Neural cell (in vitro differentiated cells): Measurements from ENCODE around the gene IKZF1.

Experiments
- EP300 ChIP-seq: fragments of 450-650 bp; conservative IDR thresholded peaks from 2 replicates; pipeline ENCODE4 v1.6.1; 2014; ENCODE audit warnings: antibody characterized with exemption, mild to moderate bottlenecking, moderate library complexity; ENCODE audit not compliant: poor library complexity, severe bottlenecking
- POLR2AphosphoS5 ChIP-seq: IDR thresholded peaks from 2 replicates; pipeline ENCODE4 v1.6.1; 2012
- TAF1 ChIP-seq: IDR thresholded peaks from 2 replicates; pipeline ENCODE4 v1.6.1; 2012; ENCODE audit warnings: low read depth
- TF ChIP-seq, protein P1 (sequence below): fragments of 450-650 bp; IDR thresholded peaks from 2 replicates; pipeline ENCODE4 v1.5.1; 2014; ENCODE audit warnings: antibody characterized with exemption, mild to moderate bottlenecking, moderate library complexity; ENCODE audit not compliant: poor library complexity, severe bottlenecking

DNA sequence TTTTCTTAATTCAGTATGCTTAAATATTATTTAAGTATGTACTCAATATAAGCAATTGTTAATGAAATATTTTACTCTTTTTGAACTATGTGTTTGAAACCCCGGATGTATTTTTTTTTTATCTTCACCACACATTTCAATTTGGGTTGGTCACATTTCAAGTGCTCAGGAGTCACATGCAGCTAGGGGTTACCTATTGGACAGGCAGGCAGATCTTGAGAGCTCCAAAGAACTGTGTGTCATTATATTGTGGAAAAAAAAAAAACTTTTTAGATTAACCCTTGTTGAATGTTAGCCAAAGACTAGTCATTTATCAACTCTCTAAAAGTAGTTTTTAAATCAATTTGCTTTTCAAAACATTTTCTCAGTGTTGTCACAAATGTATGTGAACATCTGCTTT lies 37.2 kb downstream of the IKZF1 start:
- no peak for TF ChIP-seq EP300
- no peak for TF ChIP-seq TAF1
- TF ChIP-seq, protein P1, sequence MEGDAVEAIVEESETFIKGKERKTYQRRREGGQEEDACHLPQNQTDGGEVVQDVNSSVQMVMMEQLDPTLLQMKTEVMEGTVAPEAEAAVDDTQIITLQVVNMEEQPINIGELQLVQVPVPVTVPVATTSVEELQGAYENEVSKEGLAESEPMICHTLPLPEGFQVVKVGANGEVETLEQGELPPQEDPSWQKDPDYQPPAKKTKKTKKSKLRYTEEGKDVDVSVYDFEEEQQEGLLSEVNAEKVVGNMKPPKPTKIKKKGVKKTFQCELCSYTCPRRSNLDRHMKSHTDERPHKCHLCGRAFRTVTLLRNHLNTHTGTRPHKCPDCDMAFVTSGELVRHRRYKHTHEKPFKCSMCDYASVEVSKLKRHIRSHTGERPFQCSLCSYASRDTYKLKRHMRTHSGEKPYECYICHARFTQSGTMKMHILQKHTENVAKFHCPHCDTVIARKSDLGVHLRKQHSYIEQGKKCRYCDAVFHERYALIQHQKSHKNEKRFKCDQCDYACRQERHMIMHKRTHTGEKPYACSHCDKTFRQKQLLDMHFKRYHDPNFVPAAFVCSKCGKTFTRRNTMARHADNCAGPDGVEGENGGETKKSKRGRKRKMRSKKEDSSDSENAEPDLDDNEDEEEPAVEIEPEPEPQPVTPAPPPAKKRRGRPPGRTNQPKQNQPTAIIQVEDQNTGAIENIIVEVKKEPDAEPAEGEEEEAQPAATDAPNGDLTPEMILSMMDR: no peak
- TF ChIP-seq POLR2AphosphoS5: no peak
